HG03378 (cell line): ENCODE measurements around the gene SPEF1.
"Not testable (repeated sequence)": the region's sequence is repeated elsewhere in the genome, so short reads cannot be mapped to it uniquely, and the experiment has no call there.

Experiments used
- ATAC-seq: cut with Tn5 transposase; IDR thresholded peaks from one replicate; pipeline ENCODE4 v1.9.1; 2021; ENCODE audit warnings: mild to moderate bottlenecking, moderate library complexity; ENCODE audit not compliant: unreplicated experiment

The SPEF1 gene

DNA sequence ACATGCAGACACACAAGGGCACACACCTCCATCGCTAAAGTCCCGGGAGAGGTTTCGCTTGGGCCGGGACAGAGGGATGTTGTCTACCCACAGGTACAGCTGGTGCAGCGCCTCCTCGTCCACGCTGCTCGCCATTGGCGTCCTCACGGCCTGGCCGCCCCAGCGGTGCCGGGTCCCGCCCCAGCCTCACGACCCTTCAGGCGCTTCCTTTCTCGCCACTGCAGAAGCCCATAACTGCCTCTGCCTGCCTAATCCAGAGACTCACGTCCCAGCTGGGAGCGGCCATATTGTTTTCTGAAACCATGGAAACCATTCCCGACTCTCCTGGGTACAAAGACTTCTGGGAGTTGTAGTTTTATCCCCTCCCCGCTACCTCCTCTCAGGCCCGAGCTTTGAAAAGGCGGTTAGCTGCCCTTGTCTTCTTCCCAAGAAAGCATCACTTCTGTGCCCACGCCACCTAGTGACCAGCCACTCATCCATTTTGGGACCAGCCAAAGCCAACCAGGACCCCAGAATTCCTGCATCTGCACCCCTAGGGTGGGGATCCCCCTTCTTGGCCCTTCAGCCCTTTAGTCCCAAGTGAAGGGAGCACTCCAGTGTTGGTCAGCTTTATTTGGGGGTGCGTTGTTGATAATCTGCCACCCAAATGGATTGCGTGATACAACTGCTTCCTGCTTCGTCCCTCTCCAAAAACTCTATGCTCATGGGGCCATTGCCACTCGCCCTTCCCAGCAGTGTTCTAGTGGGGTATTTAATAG is at the start of gene SPEF1:
TSS of gene SPEF1 (minus strand) at position 296 of the 758 bp plus-strand sequence. CDS start at position 135, 161 bp downstream.
- ATAC-seq: peak; percentile 55

DNA sequence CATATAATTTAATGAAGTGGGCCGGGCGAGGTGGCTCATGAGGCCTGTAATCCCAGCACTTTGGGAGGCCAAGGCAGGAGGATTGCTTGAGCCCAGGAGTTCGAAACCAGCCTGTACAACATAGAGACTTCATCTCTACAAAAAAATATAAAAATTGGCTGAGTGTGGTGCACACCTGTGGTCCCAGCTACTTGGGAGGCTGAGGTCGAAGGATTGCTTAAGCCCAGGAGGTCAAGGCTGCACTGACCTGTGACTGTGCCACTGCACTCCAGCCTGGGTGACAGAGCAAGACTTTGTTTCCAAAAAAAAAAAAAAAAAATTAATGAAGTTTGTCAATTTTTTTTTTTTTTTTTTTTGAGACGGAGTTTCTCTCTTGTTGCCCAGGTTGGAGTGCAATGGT is 48.6 kb upstream of the SPEF1 start:
- not testable (repeated sequence) for ATAC-seq

DNA sequence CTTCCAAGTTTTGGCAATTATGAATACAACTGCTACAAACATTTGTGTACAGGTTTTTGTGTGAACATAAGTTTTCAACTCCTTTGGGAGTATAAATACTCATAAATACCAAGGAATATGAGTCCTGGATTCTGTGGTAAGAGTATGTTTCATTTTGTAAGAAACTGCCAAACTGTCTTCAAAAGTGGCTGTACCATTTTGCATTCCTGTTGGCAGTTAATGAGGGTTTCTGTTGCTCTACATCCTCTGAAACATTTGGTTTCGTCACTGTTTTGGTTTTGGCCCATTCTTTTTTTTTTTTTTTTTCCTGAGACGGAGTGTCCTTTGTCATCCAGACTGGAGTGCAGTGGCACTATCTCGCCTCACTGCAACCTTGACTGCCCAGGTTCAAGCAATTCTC is 47.5 kb upstream of the SPEF1 start:
- no peak for ATAC-seq

- ATAC-seq: no peak
These were observed 45.2 kb upstream of the SPEF1 start for GRCh38 chr20:3826420-3826819.

DNA sequence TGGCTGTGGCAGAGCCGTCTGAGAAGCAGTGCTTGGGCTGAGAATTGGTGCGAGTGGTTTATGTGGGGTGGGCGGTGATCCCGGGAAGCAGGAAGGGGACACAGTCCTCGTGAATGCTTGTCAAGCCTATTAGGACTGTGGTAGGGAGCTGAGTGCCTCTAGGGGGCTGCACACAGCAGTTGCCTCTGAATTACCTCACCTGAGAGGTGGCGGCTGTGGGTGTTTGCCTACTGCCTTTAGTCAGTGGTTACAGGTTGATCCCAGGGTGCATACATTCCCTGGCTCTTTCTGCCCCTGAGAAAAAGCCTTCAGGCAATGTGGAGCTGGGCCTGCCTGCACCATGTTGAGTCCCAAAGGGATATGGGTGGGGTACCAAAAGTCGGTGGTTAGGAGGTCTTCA is 44.3 kb upstream of the SPEF1 start:
- no peak for ATAC-seq

DNA sequence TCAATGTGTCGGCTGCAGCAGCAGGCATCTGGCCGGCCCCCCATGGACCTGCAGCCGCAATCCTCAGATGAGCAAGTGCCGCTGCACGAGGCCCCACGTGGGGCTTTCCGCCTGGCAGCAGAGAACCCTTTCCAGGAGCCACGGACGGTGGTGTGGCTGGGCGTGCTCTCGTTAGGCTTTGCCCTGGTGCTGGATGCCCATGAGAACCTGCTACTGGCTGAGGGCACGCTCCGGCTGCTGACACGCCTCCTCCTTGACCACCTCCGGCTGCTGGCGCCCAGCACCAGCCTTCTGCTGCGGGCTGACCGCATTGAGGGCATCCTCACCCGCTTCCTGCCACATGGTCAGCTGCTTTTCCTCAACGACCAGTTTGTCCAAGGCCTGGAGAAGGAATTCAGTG is 42.6 kb upstream of the SPEF1 start:
- ATAC-seq: no peak

DNA sequence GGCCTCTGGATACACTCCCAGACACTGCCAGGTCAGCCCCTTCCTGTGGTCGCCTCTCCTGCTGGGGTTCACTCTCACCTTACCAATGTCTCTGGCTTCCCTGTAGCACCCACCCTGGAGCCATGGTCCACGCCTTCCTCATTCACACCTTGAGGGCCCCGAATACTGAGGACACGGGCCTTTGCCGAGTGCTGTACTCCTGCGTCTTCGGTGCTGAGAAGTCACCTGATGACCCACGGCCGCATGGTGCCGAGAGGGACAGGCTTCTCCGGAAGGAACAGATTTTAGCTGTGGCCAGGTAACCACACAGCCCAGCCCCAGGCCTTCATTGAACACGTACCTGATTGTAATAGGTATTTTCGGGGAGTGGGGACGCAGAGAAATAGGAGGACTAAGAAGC is 40.7 kb upstream of the SPEF1 start:
- ATAC-seq: no peak

GRCh38 chr20:3820901-3821727 is 39.9 kb upstream of the SPEF1 start:
- no peak for ATAC-seq

GRCh38 chr20:3820048-3820900 is 39.0 kb upstream of the SPEF1 start, which contains the start of gene AP5S1:
TSS of gene AP5S1 (plus strand) at chr20:3820547. CDS start at chr20:3822118, 1,571 bp downstream.
- ATAC-seq: peak; percentile 70

- no peak for ATAC-seq
These were observed 38.3 kb upstream of the SPEF1 start for GRCh38 chr20:3819411-3820047.

DNA sequence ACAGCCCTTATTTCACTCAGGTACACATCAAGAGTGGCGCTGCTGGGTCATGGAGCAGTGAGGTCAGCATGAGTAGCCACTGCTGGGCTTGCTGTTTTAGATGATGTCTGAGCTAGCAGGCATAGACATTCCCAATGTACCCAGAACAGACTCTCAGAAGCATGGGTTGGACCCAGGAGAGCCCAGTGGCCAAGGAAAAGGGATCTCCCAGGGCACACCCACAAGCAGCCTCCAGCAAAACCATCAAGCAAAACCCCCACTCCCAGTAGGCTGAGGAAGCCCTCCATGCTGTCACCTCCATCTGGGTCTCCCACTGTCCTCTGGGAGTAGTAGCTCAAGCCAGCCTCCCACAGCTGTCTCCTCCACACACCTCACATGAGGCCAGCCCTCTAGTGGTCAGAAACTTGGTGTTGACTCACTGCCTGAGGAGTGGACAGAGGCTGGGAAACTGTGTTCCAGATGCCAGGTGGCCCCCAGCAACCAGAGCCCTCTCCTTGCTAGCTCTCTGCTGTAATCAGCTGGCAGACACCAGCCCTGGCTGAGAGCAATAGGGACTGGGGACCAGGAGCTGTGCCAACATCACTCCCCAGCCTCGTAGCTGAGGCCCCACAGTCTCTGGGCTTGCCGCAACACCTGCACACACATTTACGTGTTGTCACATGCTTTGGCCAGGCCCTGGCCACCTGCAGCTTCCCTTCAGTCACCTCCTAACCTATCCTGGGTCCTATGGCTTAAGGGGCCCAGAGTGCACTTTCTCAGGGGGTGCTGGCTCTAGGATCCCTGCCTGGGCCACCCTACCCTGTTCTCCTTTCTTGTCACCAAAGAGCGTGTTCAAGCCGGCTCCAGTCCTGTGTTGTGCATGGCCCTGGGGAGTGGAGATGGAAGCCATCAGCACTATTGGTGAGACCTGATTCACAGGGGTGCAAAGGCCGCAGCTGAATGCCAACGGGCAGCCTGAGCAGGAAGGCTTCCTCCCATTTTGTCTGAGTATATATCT is 37.2 kb upstream of the SPEF1 start:
- ATAC-seq: no peak

DNA sequence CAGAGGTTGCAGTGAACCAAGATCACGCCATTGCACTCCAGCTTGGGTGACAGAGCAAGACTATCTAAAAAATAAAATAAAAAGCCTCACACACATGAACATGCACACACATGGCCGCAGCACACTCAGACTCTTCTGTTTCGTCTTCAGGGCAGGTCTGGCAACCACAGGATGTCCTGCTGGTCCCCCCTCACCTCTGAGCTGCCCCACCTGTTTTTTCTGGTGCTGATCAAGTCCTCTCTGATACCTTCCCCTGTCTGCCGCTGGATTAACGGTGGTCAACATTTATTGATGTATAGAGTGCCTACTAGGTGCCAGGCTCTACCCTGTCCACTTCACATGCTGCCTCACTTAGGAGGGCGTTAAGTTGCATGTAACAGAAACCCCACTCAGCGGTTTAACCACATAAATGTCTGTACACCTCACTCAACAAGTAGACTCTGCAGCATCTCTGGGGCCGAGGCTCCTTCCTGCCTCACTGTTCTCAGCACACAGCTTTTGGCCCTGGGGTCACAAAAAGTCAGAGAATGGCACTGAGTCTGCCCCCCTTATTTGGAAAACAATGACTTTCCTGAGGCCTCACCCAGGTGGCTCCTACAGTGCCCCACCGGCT is 34.6 kb upstream of the SPEF1 start:
- ATAC-seq: no peak

- no peak for ATAC-seq
These were observed 33.8 kb upstream of the SPEF1 start for GRCh38 chr20:3814928-3815495.

DNA sequence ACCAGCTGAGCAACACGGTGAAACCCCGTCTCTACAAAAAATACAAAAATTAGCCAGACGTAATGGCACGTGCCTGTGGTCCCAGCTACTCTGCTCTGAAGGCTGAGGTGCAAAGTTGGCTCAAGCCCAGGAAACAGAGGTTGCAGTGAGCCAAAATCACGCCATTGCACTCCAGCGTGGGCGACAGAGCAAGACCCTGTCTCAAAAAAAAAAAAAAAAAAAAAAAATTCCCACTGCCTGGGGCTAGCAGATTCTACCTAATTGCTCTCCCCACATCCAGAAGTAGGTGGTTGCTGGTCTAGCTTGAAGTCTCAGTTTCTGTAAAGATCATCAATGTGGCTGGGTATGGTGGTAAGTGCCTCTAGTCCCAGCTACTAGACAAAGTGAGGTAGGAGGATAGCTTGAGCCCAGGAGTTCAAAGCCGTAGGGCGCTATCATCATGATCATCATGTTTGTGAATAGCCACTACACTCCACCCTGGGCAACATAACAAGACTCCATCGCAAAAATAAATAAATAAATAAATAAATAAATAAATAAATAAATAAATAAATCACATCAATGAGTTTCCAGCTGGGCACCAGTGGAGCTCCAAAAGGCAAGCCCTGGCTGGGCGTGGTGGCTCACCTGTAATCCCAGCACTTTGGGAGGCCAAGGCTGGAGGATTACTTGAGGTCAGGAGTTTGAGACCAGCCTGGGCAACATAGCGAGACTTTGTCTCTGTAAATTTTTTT is 32.8 kb upstream of the SPEF1 start:
- ATAC-seq: no peak

DNA sequence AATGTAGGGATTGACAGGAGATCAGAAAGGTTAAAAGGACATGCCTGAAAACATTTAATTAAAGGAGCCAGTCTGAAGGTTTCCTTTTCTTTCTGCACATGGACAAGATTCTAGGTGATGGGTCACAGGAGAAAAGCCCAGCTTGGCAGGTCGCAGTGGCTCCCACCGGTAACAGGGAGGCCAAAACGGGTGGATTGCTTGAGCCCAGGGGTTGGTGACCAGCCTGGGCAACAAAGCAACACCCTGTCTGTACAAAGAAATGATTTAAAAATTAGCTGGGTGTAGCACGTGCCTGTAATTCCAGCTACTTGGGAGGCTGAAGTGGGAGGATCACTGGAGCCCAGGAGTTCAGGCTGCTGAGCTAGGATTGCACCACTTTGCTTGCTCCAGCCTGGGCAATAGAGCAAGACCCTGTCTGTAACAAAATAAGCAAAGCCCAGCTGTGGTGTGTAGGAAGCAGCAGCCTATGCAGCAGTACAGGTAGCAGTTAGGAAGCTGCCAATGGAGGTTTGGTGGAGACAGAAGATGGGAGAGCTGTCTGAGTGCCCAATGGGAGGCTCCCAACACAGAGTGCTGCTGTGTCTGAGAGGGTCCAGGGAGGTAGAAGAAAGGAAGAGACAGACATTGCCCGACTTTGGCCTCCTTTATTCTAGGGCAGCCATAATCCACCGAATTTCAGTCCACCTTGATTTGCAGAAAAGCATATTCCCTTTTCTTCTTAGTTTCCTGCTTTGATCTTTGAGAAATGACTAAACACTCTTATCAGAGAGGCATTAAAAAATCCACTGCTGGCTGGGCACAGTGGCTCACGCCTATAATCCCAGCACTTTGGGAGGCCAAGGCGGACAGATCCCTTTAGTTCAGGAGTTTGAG is 32.0 kb upstream of the SPEF1 start:
- ATAC-seq: no peak

DNA sequence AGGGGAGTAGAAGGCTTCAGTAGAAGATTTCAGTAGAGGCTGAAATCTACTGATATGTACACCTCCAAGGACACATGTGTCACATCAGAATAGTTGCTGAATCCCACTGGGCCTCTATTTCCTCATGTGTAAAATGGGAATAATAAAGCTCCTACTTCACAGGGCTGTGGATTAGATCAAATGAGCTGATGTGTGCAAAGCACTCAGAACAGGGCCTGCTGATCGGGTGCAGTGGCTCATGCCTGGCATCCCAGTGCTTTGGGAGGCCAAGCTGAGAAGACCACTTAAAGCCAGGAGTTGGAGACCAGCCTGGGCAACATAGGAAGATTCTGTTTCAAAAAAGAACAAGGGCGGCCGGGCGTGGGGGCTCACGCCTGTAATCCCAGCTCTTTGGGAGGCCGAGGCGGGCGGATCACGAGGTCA is 31.0 kb upstream of the SPEF1 start:
- ATAC-seq: no peak
